SU-DHL-6 (cell line): Measurements from ENCODE around the gene IGSF6.

Source experiments
- H2AFZ ChIP-seq: fragments of 200-600 bp; sonication (generic); 2 replicates; pipeline ENCODE4 v1.6.1; 2014; ENCODE audit warnings: low read depth, mild to moderate bottlenecking, moderate library complexity, mixed read lengths, antibody characterized with exemption, low read length; ENCODE audit not compliant: severe bottlenecking
- H3F3A ChIP-seq: fragments of 200-600 bp; shearing (Covaris generic); 2 replicates; pipeline ENCODE4 v1.6.0; 2016; ENCODE audit warnings: antibody characterized with exemption, mild to moderate bottlenecking; ENCODE audit not compliant: insufficient read depth
- H3K27ac ChIP-seq: fragments of 200-600 bp; sonication (generic); 2 replicates; pipeline ENCODE4 v1.5.1; 2016; ENCODE audit warnings: low read depth, mild to moderate bottlenecking, low read length, moderate library complexity, mixed read lengths
- H3K27me3 ChIP-seq: fragments of 200-600 bp; sonication (generic), shearing (Covaris generic); 2 replicates; pipeline ENCODE4 v1.6.0; 2014; ENCODE audit warnings: mild to moderate bottlenecking, low read length
- H3K36me3 ChIP-seq: fragments of 200-600 bp; sonication (generic); 2 replicates; pipeline ENCODE4 v1.6.1; 2014; ENCODE audit warnings: mild to moderate bottlenecking, low read length, mixed read lengths
- H3K4me2 ChIP-seq: fragments of 300-600, 200-600 bp; shearing (Covaris generic), sonication (generic); 2 replicates; pipeline ENCODE4 v1.6.0; 2014; ENCODE audit warnings: low read length, low read depth, mild to moderate bottlenecking; ENCODE audit not compliant: poor library complexity, severe bottlenecking
- H3K4me3 ChIP-seq: fragments of 200-600 bp; sonication (generic); 2 replicates; pipeline ENCODE4 v1.5.1; 2014; ENCODE audit warnings: antibody characterized with exemption, low read length, mild to moderate bottlenecking, mixed read lengths; ENCODE audit not compliant: insufficient read depth, poor library complexity, severe bottlenecking
- H3K79me2 ChIP-seq: fragments of 200-600 bp; sonication (generic); 2 replicates; pipeline ENCODE4 v1.6.1; 2014; ENCODE audit warnings: mild to moderate bottlenecking, low read length, moderate library complexity; ENCODE audit not compliant: insufficient read depth
- H3K9ac ChIP-seq: fragments of 200-600 bp; sonication (generic); 2 replicates; pipeline ENCODE4 v1.7.0; 2014; ENCODE audit warnings: mild to moderate bottlenecking, low read length
- H3K9me2 ChIP-seq: fragments of 200-600 bp; sonication (generic); replicated peaks from 2 replicates; pipeline ENCODE4 v1.6.1; 2014; ENCODE audit warnings: low read length; ENCODE audit not compliant: insufficient read depth
- H3K9me3 ChIP-seq: fragments of 200-600 bp; sonication (generic); 2 replicates; pipeline ENCODE4 v1.6.1; 2014; ENCODE audit warnings: low read length, mixed read lengths; ENCODE audit not compliant: insufficient read depth
- H4K20me1 ChIP-seq: fragments of 200-600 bp; sonication (generic); 2 replicates; pipeline ENCODE4 v1.6.1; 2014; ENCODE audit warnings: low read depth, mild to moderate bottlenecking, antibody characterized with exemption, low read length, moderate library complexity, mixed read lengths
- EZH2phosphoT487 ChIP-seq: fragments of 200-600 bp; sonication (generic), shearing (Covaris generic); conservative IDR thresholded peaks from 2 replicates; pipeline ENCODE4 v1.6.1; 2018; ENCODE audit warnings: mild to moderate bottlenecking, antibody characterized with exemption, low read length, moderate library complexity, mixed read lengths
- TF ChIP-seq, protein P1 (sequence below): fragments of 200-600 bp; sonication (generic); IDR thresholded peaks from one replicate; pipeline ENCODE4 v1.5.1; 2017; ENCODE audit warnings: antibody characterized with exemption, mild to moderate bottlenecking, low read length, moderate library complexity; ENCODE audit not compliant: insufficient read depth, poor library complexity, severe bottlenecking

Gene IGSF6

DNA sequence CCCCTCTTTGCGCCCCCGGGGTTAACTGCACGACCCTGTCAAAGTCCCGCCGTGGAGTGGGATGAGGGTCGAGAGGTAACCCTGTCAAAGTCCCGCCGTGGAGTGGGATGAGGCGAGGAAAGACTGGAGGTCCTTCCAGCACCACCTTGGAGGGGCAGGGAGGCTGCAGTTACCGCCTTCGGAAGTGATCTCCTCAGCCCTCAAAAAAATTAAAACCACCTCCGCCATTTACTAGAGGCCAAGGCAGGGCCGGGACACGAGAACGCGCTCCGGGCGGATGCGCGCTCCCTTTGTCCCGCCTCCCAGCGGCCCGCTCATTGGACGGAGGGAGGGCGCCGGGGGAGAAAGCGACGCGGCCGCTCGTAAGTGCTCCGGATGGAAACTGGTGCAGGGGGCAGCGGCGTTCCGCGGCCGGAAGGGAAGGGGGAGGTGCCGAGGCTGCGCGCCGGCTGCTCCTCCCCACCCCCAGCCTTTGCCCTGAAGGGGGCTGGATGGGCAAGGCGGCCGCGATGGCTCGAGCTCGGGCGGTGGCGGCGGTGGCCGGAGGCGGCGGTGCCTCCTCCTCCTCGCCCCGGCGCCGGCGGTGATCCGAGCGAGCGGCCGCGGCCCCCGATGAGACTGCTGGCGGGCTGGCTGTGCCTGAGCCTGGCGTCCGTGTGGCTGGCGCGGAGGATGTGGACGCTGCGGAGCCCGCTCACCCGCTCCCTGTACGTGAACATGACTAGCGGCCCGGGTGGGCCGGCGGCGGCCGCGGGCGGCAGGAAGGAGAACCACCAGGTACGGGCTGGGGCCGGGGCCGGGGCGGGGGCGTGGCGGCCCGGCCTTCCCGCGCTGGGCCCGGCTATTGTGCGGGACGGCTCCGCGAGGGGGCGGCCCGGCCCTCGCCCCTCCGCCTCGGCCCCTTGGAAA is 53.0 kb downstream of the IGSF6 start, which contains the start of gene METTL9:
TSS of gene METTL9 (plus strand) at position 456 of the 909 bp plus-strand sequence. CDS start at position 613, 157 bp downstream.
- Histone ChIP-seq H3K36me3 (no peaks in the 10 kb centered on the region), H3F3A (peaks cover 6% of the 10 kb centered on the region; the same call in 1 of the 2 replicates), H3K27me3 (no peaks in the 10 kb centered on the region), H3K9me3 (no peaks in the 10 kb centered on the region), H3K4me2 (peak within 1 kb of the TSS; percentile 80), H3K9ac (peak within 1 kb of the TSS; percentile 88), H2AFZ (peak within 1 kb of the TSS; percentile 89), H3K79me2 (peaks cover 44% of the 10 kb centered on the region), H3K4me3 (peak within 1 kb of the TSS; percentile 87), H3K27ac (peak within 1 kb of the TSS; percentile 84), H4K20me1 (peaks cover 18% of the 10 kb centered on the region; the same call in 1 of the 2 replicates), H3K9me2 (no peaks in the 10 kb centered on the region)
- no peak for TF ChIP-seq EZH2phosphoT487
- TF ChIP-seq, protein P1, sequence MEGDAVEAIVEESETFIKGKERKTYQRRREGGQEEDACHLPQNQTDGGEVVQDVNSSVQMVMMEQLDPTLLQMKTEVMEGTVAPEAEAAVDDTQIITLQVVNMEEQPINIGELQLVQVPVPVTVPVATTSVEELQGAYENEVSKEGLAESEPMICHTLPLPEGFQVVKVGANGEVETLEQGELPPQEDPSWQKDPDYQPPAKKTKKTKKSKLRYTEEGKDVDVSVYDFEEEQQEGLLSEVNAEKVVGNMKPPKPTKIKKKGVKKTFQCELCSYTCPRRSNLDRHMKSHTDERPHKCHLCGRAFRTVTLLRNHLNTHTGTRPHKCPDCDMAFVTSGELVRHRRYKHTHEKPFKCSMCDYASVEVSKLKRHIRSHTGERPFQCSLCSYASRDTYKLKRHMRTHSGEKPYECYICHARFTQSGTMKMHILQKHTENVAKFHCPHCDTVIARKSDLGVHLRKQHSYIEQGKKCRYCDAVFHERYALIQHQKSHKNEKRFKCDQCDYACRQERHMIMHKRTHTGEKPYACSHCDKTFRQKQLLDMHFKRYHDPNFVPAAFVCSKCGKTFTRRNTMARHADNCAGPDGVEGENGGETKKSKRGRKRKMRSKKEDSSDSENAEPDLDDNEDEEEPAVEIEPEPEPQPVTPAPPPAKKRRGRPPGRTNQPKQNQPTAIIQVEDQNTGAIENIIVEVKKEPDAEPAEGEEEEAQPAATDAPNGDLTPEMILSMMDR = no peak

DNA sequence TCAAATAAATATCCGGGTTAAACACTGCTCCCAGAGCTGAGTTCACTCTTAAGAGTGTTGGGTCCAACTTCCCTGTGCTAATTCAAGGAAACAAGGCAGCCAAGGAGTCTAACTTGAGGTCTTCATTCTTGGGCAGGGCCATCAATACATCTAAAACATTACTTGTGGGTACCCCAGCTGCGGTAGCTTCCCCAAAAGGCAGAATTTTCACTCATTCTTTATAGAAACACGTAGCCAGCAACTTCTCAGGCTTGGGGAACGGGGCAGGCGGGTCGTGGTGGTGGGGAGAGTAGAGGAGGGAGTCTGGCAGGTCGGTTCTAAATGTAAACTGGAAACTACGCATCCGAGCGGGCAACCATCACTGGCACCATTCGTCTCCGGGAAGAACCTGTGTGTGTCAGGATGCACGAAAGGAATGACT is 53.7 kb downstream of the IGSF6 start:
- Histone ChIP-seq H3K27me3 (no peaks in the 10 kb centered on the region), H2AFZ (peak overlapping the region; percentile 89), H3K9me3 (no peaks in the 10 kb centered on the region), H3K4me2 (peak overlapping the region; percentile 80), H3K79me2 (peaks cover 38% of the 10 kb centered on the region), H3K9me2 (no peaks in the 10 kb centered on the region), H3K4me3 (peak overlapping the region; percentile 77), H3K27ac (peak overlapping the region; percentile 44), H4K20me1 (peaks cover 16% of the 10 kb centered on the region; the same call in 1 of the 2 replicates), H3K9ac (peak overlapping the region; percentile 88), H3K36me3 (no peaks in the 10 kb centered on the region), H3F3A (peaks cover 6% of the 10 kb centered on the region; the same call in 1 of the 2 replicates)
- TF ChIP-seq EZH2phosphoT487 = no peak
- TF ChIP-seq, protein P1 = no peak

DNA sequence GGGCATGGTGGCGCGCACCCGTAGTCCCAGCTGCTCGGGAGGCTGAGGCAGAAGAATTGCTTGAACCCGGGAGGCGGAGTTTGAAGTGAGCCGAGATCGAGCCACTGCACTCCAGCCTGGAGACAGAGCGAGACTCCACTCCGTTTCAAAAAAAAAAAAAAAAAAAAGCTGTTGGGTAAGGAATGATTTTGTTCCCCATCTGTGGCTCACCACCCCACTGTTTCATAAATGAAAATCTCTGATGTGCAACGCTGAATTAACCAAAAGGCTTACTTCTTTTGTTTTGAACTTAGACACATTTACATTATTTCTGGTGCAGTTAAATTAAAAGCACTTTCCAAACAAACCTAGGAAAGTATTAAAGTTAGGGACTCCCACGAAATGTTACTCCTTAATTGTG is 54.2 kb downstream of the IGSF6 start:
- H3K27ac ChIP-seq = no peak overlapping the region
- H3K27me3 ChIP-seq = no peaks in the 10 kb centered on the region
- H2AFZ ChIP-seq = peak overlapping the region; percentile 89
- peaks cover 16% of the 10 kb centered on the region; the same call in 1 of the 2 replicates for H4K20me1 ChIP-seq
- H3F3A ChIP-seq = peaks cover 6% of the 10 kb centered on the region; the same call in 1 of the 2 replicates
- no peaks in the 10 kb centered on the region for H3K9me2 ChIP-seq
- no peaks in the 10 kb centered on the region for H3K9me3 ChIP-seq
- H3K79me2 ChIP-seq = peaks cover 33% of the 10 kb centered on the region
- H3K4me3 ChIP-seq = peak overlapping the region; percentile 77
- peak overlapping the region; percentile 80 for H3K4me2 ChIP-seq
- H3K36me3 ChIP-seq = no peaks in the 10 kb centered on the region
- peak overlapping the region; percentile 88 for H3K9ac ChIP-seq
- no peak for TF ChIP-seq EZH2phosphoT487
- TF ChIP-seq, protein P1 = no peak
